ENCODE data around the gene ATG101. TPM values are rescaled to one million over a fixed set of nuclear protein-coding genes. Genes with fewer than 3 reads are reported as not detected.

The ATG101 gene
- total and polyA plus RNA-seq, 2 of the 8 experiments (the other 6 are each of a cell fraction or from before 2014, with no cell fraction given): 49.8 to 55.9 TPM

DNA sequence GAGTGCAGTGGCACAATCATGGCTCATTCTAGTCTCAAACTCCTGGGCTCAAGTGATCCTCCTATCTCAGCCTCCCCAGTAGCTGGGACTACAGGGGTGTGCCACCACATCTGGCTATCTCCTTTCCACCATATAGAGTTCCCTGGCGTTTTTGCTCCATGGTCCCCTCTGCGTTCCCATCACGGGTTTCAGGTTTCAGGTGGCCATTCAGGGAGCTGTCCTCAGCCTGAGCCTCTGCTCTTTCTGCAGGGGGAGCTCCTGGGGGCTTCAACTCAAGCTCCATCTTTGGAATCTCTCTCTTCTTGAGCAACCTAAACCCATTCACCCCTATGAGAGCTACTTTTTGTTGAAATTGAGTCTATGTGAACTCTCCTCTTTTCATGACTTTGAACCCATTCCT, 21.3 kb downstream of the ATG101 start (continued):
- no peak for TF ChIP-seq BCL11A (IDR thresholded peaks at IDR 0.05; ENCODE audit: low read depth in 2 of 2, low read length in 2 of 2)

Measured in H1 (cell line).